ENCODE data around the gene BCAP31.
A peak's percentile ranks its signal among the peaks of the same experiment; 100 is the strongest.

BCAP31 gene

DNA sequence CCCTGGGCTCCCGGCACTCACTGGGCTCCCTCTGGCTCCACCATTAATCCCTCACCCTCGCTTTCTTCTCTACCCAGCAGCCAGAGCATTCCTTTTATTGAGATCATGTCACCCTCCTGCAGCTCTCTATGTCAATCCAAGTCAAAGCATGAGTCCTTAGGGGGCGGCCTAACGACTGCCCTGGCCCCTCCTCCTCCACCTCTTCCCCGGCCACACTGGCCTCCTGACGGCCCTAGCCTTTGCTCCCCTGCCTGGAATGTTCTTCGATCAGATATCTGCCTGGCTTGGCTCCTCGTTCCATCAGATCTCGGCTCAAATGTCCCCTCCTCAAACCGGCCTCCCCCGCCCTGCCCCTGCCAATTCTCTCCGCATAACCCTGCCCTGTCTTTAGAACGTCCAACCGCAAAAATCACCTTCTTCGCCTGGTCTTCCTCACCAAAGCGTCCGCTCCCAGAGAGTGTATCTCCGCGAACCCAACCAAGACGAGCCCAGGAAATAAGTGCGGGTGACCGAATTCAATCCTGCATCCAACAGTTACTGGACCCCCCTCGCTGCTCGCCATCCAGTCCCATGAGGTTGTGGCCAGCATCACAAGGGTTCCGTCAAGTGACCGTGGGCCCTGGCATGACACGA, 49.9 kb downstream of the BCAP31 start:
- DNase-seq (ENCODE audit: low spot score) = no peak

DNA sequence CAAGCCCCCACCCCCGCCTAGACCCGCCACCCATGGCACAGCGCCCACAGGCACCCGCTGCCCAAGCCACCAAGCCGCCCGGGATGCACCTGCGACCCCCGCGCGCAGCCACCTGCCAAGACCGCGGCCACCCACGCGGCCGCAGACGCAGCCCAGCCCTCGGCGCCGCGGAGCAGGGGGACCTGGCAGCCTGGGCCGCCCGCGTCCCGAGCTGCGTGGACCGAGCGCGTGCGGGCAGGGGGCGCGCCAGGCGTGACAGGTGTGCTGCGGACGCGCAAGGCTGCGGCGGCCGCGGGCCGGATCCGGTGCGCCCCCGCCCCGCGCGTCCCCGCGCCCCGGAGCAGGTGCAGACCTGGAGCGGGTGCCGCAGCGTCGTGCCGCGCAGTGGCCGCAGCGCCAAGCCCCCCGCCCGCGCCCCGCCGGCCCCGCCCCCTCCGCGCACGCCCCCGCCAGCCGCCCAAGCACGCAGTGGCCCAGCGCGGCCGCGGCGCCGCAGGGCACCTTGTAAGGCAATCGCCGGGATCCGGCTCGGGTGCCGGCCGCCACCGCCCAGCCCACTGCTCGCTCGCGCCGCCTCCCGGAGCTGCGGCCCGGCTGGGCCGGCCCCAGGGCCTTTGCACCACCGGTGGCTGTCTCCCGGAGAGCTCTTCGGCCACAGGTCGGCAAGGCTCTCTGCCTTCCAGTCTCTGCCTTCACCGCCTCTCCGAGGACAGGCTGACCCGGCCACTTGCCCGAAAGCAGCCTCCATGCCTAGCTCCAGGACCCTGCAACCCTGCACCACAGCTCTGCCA, 50.6 kb downstream of the BCAP31 start, which contains the start of gene PNCK:
Gene PNCK (minus strand): TSS at position 386 of the 791 bp plus-strand sequence. CDS start 737 bp downstream, outside the sequence.
- no peak for DNase-seq (ENCODE audit: low spot score)

DNA sequence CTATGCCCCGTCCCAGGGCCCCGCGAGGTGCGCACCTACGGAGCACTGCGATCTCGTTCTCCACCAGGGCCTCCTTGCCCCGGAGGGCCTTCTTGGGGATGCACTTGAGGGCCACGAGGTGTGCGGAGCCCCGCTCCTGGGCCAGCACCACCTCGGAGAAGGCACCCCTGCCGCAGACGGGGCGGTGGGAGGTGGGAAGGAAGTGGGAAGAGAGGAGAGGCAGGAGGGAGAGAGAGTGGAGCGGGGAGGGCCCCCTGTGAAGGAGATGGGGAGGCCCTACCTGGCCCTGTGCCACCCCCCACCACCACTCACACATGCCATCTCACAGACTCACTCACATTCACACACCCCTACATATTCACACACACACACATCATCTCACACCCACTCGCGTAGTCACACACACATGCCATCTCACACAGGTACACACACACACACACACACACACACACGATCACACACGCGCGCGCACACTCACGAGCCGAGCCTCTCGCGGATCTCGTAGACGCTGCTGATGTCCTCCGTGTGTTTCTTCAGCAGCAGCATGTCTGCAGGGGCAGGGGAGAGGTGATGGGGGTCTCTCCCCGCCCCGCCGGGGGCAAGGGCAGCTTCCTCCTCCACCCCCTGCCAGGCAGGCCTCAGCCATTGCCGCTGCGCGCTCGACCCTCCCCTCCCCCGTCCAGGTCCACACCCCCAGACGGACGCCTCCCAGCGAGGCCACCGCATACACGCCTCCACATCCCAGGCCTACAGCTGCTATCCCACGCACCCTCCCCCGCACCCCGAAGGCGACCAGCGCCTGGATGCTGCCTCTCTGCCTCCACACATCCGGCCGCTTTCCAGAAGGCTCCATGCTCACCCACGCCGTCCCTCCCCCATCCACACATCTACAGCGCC, 51.4 kb downstream of the BCAP31 start:
- DNase-seq (ENCODE audit: low spot score) = no peak

- DNase-seq (ENCODE audit: low spot score) = no peak
These were observed 52.3 kb downstream of the BCAP31 start for GRCh38 chrX:153671589-153672530.

DNA sequence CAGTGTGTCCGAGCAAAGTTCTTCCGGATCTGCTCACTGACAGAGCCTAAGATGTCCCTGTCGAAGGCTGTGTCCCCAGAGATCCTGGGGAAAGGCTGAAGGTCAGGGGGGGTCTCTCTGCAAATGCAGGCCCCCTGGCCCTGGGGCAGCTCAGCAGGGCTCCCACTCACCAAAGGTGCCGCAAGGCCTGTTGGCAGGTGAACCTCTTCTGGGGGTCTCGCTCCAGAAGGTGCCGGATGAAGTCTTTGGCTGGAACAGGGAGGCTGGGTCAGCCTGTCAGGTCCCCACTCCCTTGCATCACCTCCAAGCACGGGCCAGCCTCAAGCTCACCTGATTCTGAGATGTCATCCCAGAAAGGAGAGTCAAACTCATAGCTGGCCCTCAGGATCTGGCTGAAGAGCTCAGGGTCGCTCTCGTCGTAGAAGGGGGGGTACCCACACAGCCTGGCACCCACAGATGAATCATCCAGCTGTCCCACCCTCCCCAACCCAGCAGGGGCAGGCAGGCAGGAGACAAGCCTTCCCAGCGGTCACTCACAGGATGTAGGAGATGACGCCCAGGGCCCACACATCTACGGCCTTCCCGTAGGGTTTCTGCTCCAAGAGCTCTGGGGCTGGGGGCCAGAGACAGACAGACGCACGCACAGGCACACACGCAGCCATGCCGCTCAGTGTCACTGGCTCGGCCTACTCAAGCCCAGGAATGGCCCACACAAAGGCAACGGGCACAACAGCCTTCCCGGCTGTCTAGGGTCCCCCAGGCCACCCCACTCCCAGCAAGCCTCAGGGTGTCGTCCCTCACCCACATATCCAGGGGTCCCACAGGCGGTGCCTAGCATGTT, 53.2 kb downstream of the BCAP31 start:
- DNase-seq (ENCODE audit: low spot score) = no peak

GRCh38 chrX:153669901-153670731, 54.1 kb downstream of the BCAP31 start:
- DNase-seq (ENCODE audit: low spot score) = no peak

DNA sequence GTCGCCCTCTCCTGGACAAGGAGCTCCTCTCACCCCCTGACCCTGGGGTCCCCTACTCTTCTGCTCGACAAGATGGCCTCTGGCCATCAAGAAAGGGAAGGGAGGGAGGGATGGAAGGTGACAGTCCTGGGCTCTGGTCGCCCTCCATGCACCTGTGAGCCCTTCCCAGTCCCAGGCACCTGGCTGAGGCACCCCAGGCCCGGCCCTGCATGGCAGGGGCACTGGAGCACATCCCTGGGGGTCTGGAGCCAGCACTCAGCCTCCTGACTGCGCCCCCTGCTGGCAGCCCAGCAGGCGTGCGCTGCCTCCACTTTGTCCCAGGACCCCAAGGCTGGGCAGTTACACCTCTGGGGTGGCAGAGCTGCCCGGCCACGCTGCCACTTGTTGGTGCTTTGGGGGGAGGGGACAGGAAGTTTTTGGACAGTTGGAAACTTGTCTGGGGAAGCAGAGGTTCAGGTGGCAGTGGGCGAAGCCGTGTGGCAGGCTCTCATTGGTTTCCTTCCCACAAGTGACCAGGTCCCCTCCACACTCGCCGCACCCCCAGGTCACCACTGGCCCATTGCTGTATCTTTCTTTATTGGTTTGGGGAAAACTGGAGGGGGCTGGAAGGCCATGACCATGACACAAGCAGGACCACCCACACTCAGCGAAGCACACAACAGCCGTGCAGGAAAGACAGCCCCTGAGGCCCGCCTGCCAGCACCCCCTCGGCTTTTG, 54.9 kb downstream of the BCAP31 start:
- no peak for DNase-seq (ENCODE audit: low spot score)

DNA sequence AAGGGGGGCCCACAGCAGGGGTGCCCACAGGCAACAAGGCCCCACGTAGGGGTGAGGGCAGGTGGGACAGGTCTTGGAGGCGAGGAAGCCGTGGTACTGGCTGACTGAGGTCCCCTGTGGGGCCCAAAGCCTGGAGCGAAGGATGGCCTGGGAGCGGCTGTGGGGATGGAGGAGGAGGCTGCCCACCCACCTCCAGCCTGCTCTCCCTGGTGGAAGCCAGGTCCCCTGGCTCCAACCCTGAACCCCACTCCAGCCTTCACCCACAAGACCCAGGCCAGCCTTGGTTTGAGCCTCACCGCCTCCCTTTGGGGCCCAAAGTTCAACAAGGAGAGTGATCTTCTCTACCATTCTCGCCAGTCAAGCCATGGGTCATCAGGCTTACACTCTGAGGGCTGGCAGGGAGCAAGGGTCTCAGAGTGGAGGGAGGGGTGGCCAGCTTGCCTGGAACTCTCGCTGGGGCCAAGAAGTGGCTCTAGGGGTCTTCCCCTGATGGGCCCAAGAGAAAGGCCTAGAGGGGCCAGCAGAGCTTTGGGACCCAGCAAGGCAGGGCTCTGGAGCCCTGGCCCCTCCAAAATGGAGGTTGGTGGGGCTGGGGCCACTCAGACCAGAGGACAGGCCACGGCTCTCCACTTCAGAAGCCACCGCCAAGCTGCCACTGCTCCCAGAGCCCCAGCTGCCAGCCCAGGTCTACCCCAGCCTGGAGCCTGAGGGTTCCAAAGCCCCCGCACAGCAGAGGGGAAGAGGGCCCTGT, 55.6 kb downstream of the BCAP31 start:
- DNase-seq (ENCODE audit: low spot score) = no peak

- peak; percentile 73 for DNase-seq (ENCODE audit: low spot score)
These were observed 56.2 kb downstream of the BCAP31 start for GRCh38 chrX:153667956-153668396.

DNA sequence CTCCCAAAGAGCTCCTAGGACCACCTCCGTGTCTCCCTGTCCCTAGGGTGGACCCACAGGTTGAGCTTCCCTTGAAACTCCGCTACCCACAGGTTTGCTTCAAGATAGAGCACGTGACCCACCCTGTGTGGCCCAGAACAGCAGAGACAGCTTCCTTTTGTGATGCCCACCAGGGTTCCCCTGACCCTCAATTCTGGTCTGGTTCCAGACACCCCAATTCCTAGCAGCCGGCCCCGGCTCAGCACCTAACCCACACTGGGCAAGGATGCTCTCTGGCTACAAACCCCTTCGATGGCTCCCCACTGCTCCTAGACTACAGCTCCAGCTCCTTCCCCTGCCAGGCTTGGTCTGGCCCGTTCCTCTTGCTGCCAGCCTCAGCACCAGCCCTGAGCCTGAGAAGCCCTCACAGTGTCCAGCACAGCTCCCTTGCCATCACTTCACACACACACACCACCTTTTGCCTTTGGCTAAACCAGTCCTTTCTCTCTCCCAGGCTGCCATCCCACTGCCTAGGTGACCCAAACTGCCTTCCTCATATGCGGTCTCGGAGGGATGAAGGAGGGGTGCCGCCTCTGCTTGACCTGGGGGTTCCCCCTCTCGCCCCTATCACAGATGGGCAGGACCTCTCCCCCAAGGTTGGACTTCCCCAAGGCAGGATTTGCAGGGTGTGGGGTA, 56.8 kb downstream of the BCAP31 start:
- no peak for DNase-seq (ENCODE audit: low spot score)

DNA sequence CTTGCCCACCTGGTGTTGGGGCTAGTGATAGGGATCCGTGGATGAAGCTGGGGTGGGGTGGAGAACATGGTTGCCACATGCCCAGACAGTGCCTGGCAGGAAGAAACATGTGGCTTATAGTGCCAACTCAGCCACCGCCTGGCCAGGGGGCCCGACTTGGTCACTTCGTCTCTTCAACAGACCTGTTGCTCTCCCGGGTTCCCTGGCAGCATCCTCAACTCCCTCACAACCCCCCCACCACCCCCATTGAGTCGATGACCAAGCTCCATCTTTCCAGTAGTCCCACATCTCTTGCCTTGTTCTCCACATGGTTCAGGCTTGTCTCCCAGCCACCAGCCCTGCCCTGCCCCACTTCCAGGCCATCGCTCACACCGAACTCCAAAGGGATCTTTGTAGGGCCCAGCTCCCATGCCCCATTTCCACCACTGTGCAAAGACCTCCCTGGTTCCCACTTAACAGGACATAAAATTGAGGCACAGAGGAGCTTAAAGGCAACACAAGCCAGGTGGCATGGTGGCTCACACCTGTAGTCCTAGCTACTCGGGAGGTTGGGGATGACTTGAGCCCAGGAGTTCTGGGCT, 58.4 kb downstream of the BCAP31 start:
- DNase-seq (ENCODE audit: low spot score) = no peak

DNA sequence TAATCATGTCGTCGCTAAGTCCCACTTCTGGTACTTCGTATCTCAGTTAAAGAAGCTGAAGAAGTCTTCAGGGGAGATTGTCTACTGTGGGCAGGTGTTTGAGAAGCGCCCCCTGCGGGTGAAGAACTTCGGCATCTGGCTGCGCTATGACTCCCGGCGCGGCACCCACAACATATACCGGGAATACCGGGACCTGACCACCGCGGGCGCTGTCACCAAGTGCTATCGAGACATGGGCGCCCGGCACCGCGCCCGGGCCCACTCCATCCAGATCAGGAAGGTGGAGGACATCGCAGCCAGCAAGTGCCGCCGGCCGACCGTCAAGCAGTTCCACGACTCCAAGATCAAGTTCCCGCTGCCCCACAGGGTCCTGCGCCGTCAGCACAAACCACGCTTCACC, 61.9 kb downstream of the BCAP31 start:
- DNase-seq (ENCODE audit: low spot score) = no peak

DNA sequence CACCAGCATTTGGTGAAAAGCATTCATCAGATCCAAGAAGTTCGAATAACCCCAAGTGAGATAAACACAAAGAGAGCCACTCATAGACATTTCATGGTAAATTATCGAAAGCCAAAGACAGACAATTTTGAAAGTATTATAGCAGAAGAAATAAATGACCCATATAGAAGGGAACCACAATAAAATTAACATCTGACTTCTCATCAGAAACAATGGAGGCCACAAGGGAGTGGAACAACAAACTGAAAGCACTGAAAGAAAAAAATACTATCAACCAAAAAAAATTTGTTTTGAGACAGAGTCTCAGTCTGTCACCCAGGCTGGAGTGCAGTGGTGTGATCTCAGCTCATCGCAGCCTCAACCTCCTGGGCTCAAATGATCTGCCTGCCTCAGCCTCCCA, 64.9 kb downstream of the BCAP31 start:
- no peak for DNase-seq (ENCODE audit: low spot score)

- no peak for DNase-seq (ENCODE audit: low spot score)
These were observed 67.0 kb downstream of the BCAP31 start for GRCh38 chrX:153657161-153657560.

- no peak for DNase-seq (ENCODE audit: low spot score)
These were observed 70.6 kb downstream of the BCAP31 start for GRCh38 chrX:153653556-153653955.

DNA sequence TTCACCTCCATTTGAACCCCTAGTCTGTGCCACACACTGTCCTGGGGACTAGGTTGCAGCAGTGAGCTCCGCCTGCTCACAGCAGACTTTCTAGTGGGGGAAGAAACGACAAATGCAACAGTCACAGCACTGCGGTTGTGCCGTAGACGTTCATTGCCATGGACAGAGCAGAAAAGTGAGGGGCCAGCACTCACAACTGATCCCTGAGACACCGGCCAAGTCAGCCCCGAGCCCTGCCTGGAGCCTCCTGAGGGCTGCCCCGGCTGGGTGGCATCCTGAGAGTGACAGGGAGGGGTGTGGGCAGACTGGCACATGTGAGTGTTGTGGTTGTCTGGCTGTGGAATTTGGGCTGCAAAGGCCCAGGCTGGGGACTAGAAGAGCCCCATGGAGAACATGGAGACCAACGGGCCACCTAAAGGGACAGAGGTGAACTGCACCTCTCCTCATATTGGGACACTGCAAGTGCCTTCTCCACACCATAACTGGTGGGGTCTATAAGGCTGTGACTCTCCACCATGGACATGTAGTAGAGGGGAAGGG, 72.6 kb downstream of the BCAP31 start:
- DNase-seq (ENCODE audit: low spot score) = peak; percentile 32

- no peak for DNase-seq (ENCODE audit: low spot score)
These were observed 73.2 kb downstream of the BCAP31 start for GRCh38 chrX:153650959-153651358.

All from RKO (cell line).